Astrocyte (in vitro differentiated cells and primary cell): ENCODE data around the gene WT1.

Source experiments
- CTCF ChIP-seq: IDR thresholded peaks from 2 replicates; pipeline ENCODE4 v1.5.1; 2011; ENCODE audit warnings: low read depth, mild to moderate bottlenecking, inconsistent platforms, low read length, moderate library complexity; ENCODE audit not compliant: insufficient read depth
- EZH2 ChIP-seq: IDR thresholded peaks from 2 replicates; pipeline ENCODE4 v1.6.1; 2012; ENCODE audit warnings: mild to moderate bottlenecking, low read length, inconsistent platforms; ENCODE audit not compliant: insufficient read depth

- TF ChIP-seq CTCF = no peak
- TF ChIP-seq EZH2 = peak; percentile 79
These were observed 8.3 kb downstream of the WT1 start for GRCh38 chr11:32426819-32427615.
